Upper lobe of left lung (tissue), 6 donors: Measurements from ENCODE around the gene ZNF248. TPM values are rescaled to one million over a fixed set of nuclear protein-coding genes. Genes with fewer than 3 reads are reported as not detected.

Experiments
- ATAC-seq, 2 donors: fragments of 200-7000 bp; cut with Tn5 transposase; one replicate each; pipeline ENCODE4 v1.9.1; 2022; ENCODE audit warnings: mild to moderate bottlenecking in 2 of 2, moderate library complexity in 2 of 2; ENCODE audit not compliant: low FRiP score in 2 of 2
- DNase-seq, 2 donors: peaks; one replicate each; pipeline ENCODE4 v3.0.0-alpha.2; 2019 to 2020
- H3K27ac ChIP-seq, 4 donors: fragments of 200-600 bp; sonication (generic); one replicate each; pipeline ENCODE4 v1.5.1; 2016 to 2019
- H3K27me3 ChIP-seq, 4 donors: fragments of 200-600 bp; sonication (generic); one replicate each; pipeline ENCODE4 v1.5.1; 2017 to 2019
- H3K36me3 ChIP-seq, 4 donors: fragments of 200-600 bp; sonication (generic); one replicate each; pipeline ENCODE4 v1.5.1; 2016 to 2019
- H3K4me1 ChIP-seq, 4 donors: fragments of 200-600 bp; sonication (generic); one replicate each; pipeline ENCODE4 v1.5.1; 2018 to 2019
- H3K4me3 ChIP-seq, 4 donors: fragments of 200-600 bp; sonication (generic); one replicate each; pipeline ENCODE4 v1.5.1; 2017 to 2019; ENCODE audit warnings: mild to moderate bottlenecking in 2 of 4, moderate library complexity in 1 of 4
- H3K9me3 ChIP-seq, 4 donors: fragments of 200-600 bp; sonication (generic); one replicate each; pipeline ENCODE4 v1.5.1; 2018 to 2019
- EP300 ChIP-seq, 4 donors: sonication (generic); formaldehyde crosslinking; IDR thresholded peaks; one replicate each; pipeline ENCODE4 v1.5.1; 2017; ENCODE audit warnings: antibody characterized with exemption in 4 of 4, control low read depth in 2 of 4
- POLR2A ChIP-seq, 4 donors: fragments of 450-650 bp; IDR thresholded peaks; one replicate each; pipeline ENCODE4 v1.5.1; 2016 to 2017; ENCODE audit warnings: antibody characterized with exemption in 4 of 4, mild to moderate bottlenecking in 2 of 4
- POLR2AphosphoS5 ChIP-seq, 2 donors: sonication (generic); formaldehyde crosslinking; IDR thresholded peaks; one replicate each; pipeline ENCODE4 v1.5.1; 2017; ENCODE audit warnings: antibody characterized with exemption in 2 of 2
- WGBS, 2 donors: methylation state at CpG; one replicate each; pipeline ENCODE4 v1.1.5; 2017 to 2018; 5-methylcytosine and 5-hydroxymethylcytosine counted together
- total RNA-seq, 6 donors: library from RNA; depleted of rRNA in 4 of 6; stranded (reverse); fragments of >200 nt in 4 of 6; gene quantifications; one replicate each; pipeline versions ENCODE4 v1.1.0 to v1.2.1, GENCODE V29; 2016 to 2021
- TF ChIP-seq, protein P1 (sequence below), 6 experiments: fragments of 450-650 bp in 4 of 6; fragments of 200-600 bp in 2 of 6; sonication (generic) in 2 of 6; IDR thresholded peaks; one replicate each; pipeline ENCODE4 v1.5.1; 2016 to 2019; ENCODE audit warnings: antibody characterized with exemption in 6 of 6
- donor health status: DM: no; HTN: no; CAD: no; lungs with moderate emphysema.
- donor health status: DM: no; HTN: yes; CAD: no; lungs with severe emphysema.

Gene ZNF248
- total RNA-seq, 6 donors from 2014 or later, result 8.5 to 38.8 (median 11.0) TPM

DNA sequence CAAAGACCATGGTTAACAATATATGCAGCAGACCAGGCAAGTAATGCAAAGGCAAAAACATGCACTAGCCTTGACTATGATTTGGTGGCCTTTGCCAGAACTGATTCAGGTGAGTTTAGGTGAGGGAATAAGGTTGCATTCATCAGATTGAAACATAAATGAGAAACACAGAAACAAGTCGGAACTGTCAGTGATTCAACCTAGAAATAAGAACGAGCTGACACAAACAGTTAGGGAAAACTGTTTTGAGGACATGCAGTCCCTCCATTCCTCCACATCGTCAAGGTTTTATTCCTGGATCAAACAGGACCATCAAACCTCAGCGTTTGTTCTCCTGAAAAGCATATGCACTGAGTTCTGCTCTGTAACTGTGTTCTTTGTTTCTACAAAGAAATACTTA, 1.8 kb downstream of the ZNF248 start:
- DNase-seq, result no peak
- TF ChIP-seq, protein P1, sequence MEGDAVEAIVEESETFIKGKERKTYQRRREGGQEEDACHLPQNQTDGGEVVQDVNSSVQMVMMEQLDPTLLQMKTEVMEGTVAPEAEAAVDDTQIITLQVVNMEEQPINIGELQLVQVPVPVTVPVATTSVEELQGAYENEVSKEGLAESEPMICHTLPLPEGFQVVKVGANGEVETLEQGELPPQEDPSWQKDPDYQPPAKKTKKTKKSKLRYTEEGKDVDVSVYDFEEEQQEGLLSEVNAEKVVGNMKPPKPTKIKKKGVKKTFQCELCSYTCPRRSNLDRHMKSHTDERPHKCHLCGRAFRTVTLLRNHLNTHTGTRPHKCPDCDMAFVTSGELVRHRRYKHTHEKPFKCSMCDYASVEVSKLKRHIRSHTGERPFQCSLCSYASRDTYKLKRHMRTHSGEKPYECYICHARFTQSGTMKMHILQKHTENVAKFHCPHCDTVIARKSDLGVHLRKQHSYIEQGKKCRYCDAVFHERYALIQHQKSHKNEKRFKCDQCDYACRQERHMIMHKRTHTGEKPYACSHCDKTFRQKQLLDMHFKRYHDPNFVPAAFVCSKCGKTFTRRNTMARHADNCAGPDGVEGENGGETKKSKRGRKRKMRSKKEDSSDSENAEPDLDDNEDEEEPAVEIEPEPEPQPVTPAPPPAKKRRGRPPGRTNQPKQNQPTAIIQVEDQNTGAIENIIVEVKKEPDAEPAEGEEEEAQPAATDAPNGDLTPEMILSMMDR (IDR thresholded peaks at IDR 0.05), result no peak
- TF ChIP-seq POLR2A (IDR thresholded peaks at IDR 0.05) (no peak), EP300 (IDR thresholded peaks at IDR 0.05) (no peak), POLR2AphosphoS5 (IDR thresholded peaks at IDR 0.05) (no peak)

GRCh38 chr10:37854626-37855025, 2.8 kb downstream of the ZNF248 start:
- H3K36me3 ChIP-seq, result peaks cover 0 to 4% (median 0%) of the 10 kb centered on the region in 4 donors
- ATAC-seq (no peak), DNase-seq (no peak)
- no peak overlapping the region for H3K4me3 ChIP-seq
- H3K4me1 ChIP-seq, result peaks cover 17 to 32% (median 21%) of the 10 kb centered on the region in 4 donors
- no peaks in the 10 kb centered on the region for H3K27me3 ChIP-seq
- TF ChIP-seq POLR2A (IDR thresholded peaks at IDR 0.05) (no peak), POLR2AphosphoS5 (IDR thresholded peaks at IDR 0.05) (no peak), EP300 (IDR thresholded peaks at IDR 0.05) (no peak)
- TF ChIP-seq, protein P1 (IDR thresholded peaks at IDR 0.05), result no peak
- H3K27ac ChIP-seq, result no peak overlapping the region
- H3K9me3 ChIP-seq, result no peaks in the 10 kb centered on the region

More for the DNA sequence above, 1.8 kb downstream of the ZNF248 start:
- ATAC-seq, result no peak
- peaks cover 0 to 4% (median 0%) of the 10 kb centered on the region in 4 donors for H3K36me3 ChIP-seq
- WGBS, 2 donors, result 48 to 58% methylated on average over 4 of the region's 4 CpGs
- peaks cover 17 to 32% (median 21%) of the 10 kb centered on the region in 4 donors for H3K4me1 ChIP-seq
- H3K4me3 ChIP-seq, result no peak overlapping the region
- H3K27me3 ChIP-seq, result no peaks in the 10 kb centered on the region
- peaks cover 0 to 2% (median 0%) of the 10 kb centered on the region in 4 donors for H3K9me3 ChIP-seq
- no peak overlapping the region for H3K27ac ChIP-seq

- Histone ChIP-seq H3K27ac (no peak overlapping the region), H3K36me3 (peaks cover 0 to 14% (median 0%) of the 10 kb centered on the region in 4 donors), H3K9me3 (peaks cover 0 to 9% (median 2%) of the 10 kb centered on the region in 4 donors), H3K4me1 (no peaks in the 10 kb centered on the region), H3K4me3 (no peak overlapping the region), H3K27me3 (no peaks in the 10 kb centered on the region)
- DNase-seq (no peak), ATAC-seq (no peak)
- 61 to 70% methylated on average over 2 of the region's 2 CpGs for WGBS, 2 donors
- TF ChIP-seq EP300 (IDR thresholded peaks at IDR 0.05) (no peak), POLR2A (IDR thresholded peaks at IDR 0.05) (no peak), POLR2AphosphoS5 (IDR thresholded peaks at IDR 0.05) (no peak)
- TF ChIP-seq, protein P1 (IDR thresholded peaks at IDR 0.05), result no peak
Measured at GRCh38 chr10:37844644-37845043, 12.8 kb downstream of the ZNF248 start.

DNA sequence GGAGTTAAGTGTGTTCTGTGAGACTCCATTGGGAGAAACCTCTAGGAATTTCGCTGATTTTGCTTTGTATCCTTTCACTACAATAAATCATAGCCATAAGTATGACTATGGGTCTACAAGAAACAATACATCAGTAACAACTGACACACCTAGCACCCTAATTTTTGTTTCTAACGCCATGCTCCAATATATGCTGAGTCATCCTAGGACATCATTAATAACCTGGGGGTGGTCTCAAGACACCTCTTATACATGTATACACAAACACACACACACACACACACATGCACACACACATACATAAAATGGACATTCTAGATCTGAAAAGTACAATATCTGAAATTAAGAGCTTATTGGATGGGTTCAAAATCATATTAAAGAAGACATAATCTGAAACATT, 18.2 kb downstream of the ZNF248 start:
- ATAC-seq (no peak), DNase-seq (no peak)
- no peaks in the 10 kb centered on the region for H3K4me1 ChIP-seq
- no peak overlapping the region for H3K27ac ChIP-seq
- WGBS, 2 donors, result 96 to 98% methylated on average over 2 of the region's 2 CpGs
- peaks cover 19 to 52% (median 21%) of the 10 kb centered on the region in 4 donors for H3K36me3 ChIP-seq
- TF ChIP-seq EP300 (IDR thresholded peaks at IDR 0.05), result no peak
- TF ChIP-seq POLR2AphosphoS5 (IDR thresholded peaks at IDR 0.05), result no peak
- TF ChIP-seq POLR2A (IDR thresholded peaks at IDR 0.05), result no peak
- TF ChIP-seq, protein P1 (IDR thresholded peaks at IDR 0.05), result no peak
- peaks cover 0 to 33% (median 0%) of the 10 kb centered on the region in 4 donors for H3K9me3 ChIP-seq
- H3K27me3 ChIP-seq, result no peaks in the 10 kb centered on the region
- H3K4me3 ChIP-seq, result no peak overlapping the region
